Esophagus muscularis mucosa (tissue), 4 donors: ENCODE results near the gene PRPF6. TPM values are rescaled to one million over a fixed set of nuclear protein-coding genes. Genes with fewer than 3 reads are reported as not detected.

Source experiments
- DNase-seq: peaks from one replicate; pipeline ENCODE4 v3.0.0-alpha.2; 2017; ENCODE audit errors: extremely low spot score
- H3K27ac ChIP-seq, 4 donors: fragments of 200-600 bp; sonication (generic); replicated peaks in 1 of 4; 1 replicate in 3 of 4; 2 replicates in 1 of 4; pipeline ENCODE4 v1.5.1; 2016 to 2019; ENCODE audit warnings: mild to moderate bottlenecking in 1 of 4
- H3K27me3 ChIP-seq, 4 donors: fragments of 200-600 bp; sonication (generic); one replicate each; pipeline versions ENCODE4 v1.5.1 to v1.6.0; 2016 to 2019
- H3K36me3 ChIP-seq, 4 donors: fragments of 200-600 bp; sonication (generic); one replicate each; pipeline ENCODE4 v1.5.1; 2016 to 2019
- H3K4me1 ChIP-seq, 4 donors: fragments of 200-600 bp; sonication (generic); one replicate each; pipeline ENCODE4 v1.5.1; 2016 to 2019
- H3K4me3 ChIP-seq, 4 donors: fragments of 200-600 bp; sonication (generic); 1 replicate in 2 of 4; 2 replicates in 2 of 4; pipeline ENCODE4 v1.5.1; 2016 to 2019; ENCODE audit warnings: mild to moderate bottlenecking in 4 of 4, moderate library complexity in 1 of 4
- H3K9me3 ChIP-seq, 4 donors: fragments of 200-600 bp; sonication (generic); 1 replicate in 3 of 4; 2 replicates in 1 of 4; pipeline ENCODE4 v1.5.1; 2016 to 2019
- CTCF ChIP-seq, 3 experiments: fragments of 200-600 bp in 2 of 3; fragments of 450-650 bp in 1 of 3; sonication (generic) in 2 of 3; IDR thresholded peaks; one replicate each; pipeline ENCODE4 v1.5.1; 2017 to 2019; ENCODE audit warnings: antibody characterized with exemption in 3 of 3, mild to moderate bottlenecking in 2 of 3, moderate library complexity in 1 of 3
- EP300 ChIP-seq: sonication (generic); formaldehyde crosslinking; IDR thresholded peaks from one replicate; pipeline ENCODE4 v1.6.1; 2017; ENCODE audit warnings: antibody characterized with exemption
- POLR2A ChIP-seq: fragments of 450-650 bp; IDR thresholded peaks from one replicate; pipeline ENCODE4 v1.6.1; 2017; ENCODE audit warnings: antibody characterized with exemption, moderate library complexity, mild to moderate bottlenecking, low read depth
- POLR2AphosphoS5 ChIP-seq, 2 donors: sonication (generic); formaldehyde crosslinking; IDR thresholded peaks; one replicate each; pipeline ENCODE4 v1.6.1; 2017; ENCODE audit warnings: antibody characterized with exemption in 2 of 2
- WGBS: methylation state at CpG from one replicate; pipeline ENCODE4 v1.1.5; 2018; 5-methylcytosine and 5-hydroxymethylcytosine counted together
- intact Hi-C: fragments of 100-400 bp; cut with DNase I; formaldehyde crosslinking; loops from one replicate; pipeline ENCODE4 v1.15.1; 2023
- total RNA-seq, 4 donors: library from RNA; depleted of rRNA; stranded (reverse); fragments of >200 nt; gene quantifications; one replicate each; pipeline versions ENCODE4 v1.1.0 to v1.2.1, GENCODE V29; 2016

Gene PRPF6
- total RNA-seq, 4 donors from 2014 or later = 46.1 to 64.9 (median 58.7) TPM

- intact Hi-C loops = no loop called here
- Histone ChIP-seq H3K36me3 (peaks cover 25 to 73% (median 67%) of the 10 kb centered on the region in 4 donors), H3K4me1 (peaks cover 13 to 15% (median 13%) of the 10 kb centered on the region in 4 donors), H3K4me3 (no peak overlapping the region), H3K27me3 (no peaks in the 10 kb centered on the region), H3K9me3 (no peaks in the 10 kb centered on the region), H3K27ac (no peak overlapping the region)
- TF ChIP-seq POLR2A (no peak), EP300 (no peak)
- DNase-seq = no peak
- 88% methylated on average over 25 of the region's 26 CpGs for WGBS
Measured at GRCh38 chr20:63961664-63962425, 19.1 kb upstream of the PRPF6 start.

GRCh38 chr20:63962426-63963347 is 18.2 kb upstream of the PRPF6 start:
- Histone ChIP-seq H3K27me3 (no peaks in the 10 kb centered on the region), H3K4me3 (no peak overlapping the region), H3K4me1 (peaks cover 4 to 10% (median 5%) of the 10 kb centered on the region in 4 donors), H3K36me3 (peaks cover 25 to 82% (median 75%) of the 10 kb centered on the region in 4 donors), H3K9me3 (no peaks in the 10 kb centered on the region), H3K27ac (no peak overlapping the region)
- no peak for DNase-seq
- intact Hi-C loops = no loop called here
- TF ChIP-seq POLR2A (no peak), CTCF (IDR thresholded peaks at IDR 0.05) (no peak), POLR2AphosphoS5 (IDR thresholded peaks at IDR 0.05) (no peak), EP300 (no peak)
- WGBS = 94% methylated on average over 39 of the region's 61 CpGs

- TF ChIP-seq POLR2AphosphoS5 (IDR thresholded peaks at IDR 0.05) (no peak), EP300 (no peak), POLR2A (no peak), CTCF (IDR thresholded peaks at IDR 0.05) (no peak)
- DNase-seq = no peak
- peaks cover 1 to 10% (median 3%) of the 10 kb centered on the region in 4 donors for H3K4me1 ChIP-seq
- WGBS = 90% methylated on average over 15 of the region's 27 CpGs
- intact Hi-C loops = no loop called here
- H3K9me3 ChIP-seq = no peaks in the 10 kb centered on the region
- H3K27me3 ChIP-seq = no peaks in the 10 kb centered on the region
- H3K27ac ChIP-seq = no peak overlapping the region
- peaks cover 25 to 87% (median 78%) of the 10 kb centered on the region in 4 donors for H3K36me3 ChIP-seq
- no peak overlapping the region for H3K4me3 ChIP-seq
Measured at GRCh38 chr20:63963348-63963741, 17.6 kb upstream of the PRPF6 start.

GRCh38 chr20:63963784-63964301 is 17.1 kb upstream of the PRPF6 start:
- Histone ChIP-seq H3K9me3 (no peaks in the 10 kb centered on the region), H3K4me1 (peaks cover 6 to 14% (median 8%) of the 10 kb centered on the region in 4 donors), H3K4me3 (no peak overlapping the region), H3K27me3 (no peaks in the 10 kb centered on the region), H3K27ac (no peak overlapping the region), H3K36me3 (peaks cover 25 to 82% (median 76%) of the 10 kb centered on the region in 4 donors)
- intact Hi-C loops = no loop called here
- no peak for TF ChIP-seq CTCF (IDR thresholded peaks at IDR 0.05)
- no peak for TF ChIP-seq POLR2A
- TF ChIP-seq EP300 = no peak
- DNase-seq = no peak
- 98% methylated on average over 11 of the region's 16 CpGs for WGBS

GRCh38 chr20:63964412-63964811 is 16.5 kb upstream of the PRPF6 start:
- no peak overlapping the region for H3K4me3 ChIP-seq
- peaks cover 25 to 76% (median 71%) of the 10 kb centered on the region in 4 donors for H3K36me3 ChIP-seq
- no peaks in the 10 kb centered on the region for H3K27me3 ChIP-seq
- TF ChIP-seq POLR2AphosphoS5 (IDR thresholded peaks at IDR 0.05) = no peak
- TF ChIP-seq CTCF (IDR thresholded peaks at IDR 0.05) = no peak
- TF ChIP-seq EP300 = no peak
- no peak for TF ChIP-seq POLR2A
- no peak overlapping the region for H3K27ac ChIP-seq
- peaks cover 9 to 20% (median 12%) of the 10 kb centered on the region in 4 donors for H3K4me1 ChIP-seq
- DNase-seq = no peak
- 88% methylated on average over 16 of the region's 16 CpGs for WGBS
- no peaks in the 10 kb centered on the region for H3K9me3 ChIP-seq
- intact Hi-C loops = no loop called here
